Superior temporal gyrus (tissue), 1 donor: ENCODE results near the gene CTPS1.
A peak's percentile ranks its signal among the peaks of the same experiment; 100 is the strongest.

Experiments used
- DNase-seq: peaks from one replicate; pipeline ENCODE4 v3.0.0-alpha.2; 2016; ENCODE audit errors: extremely low spot score

CTPS1 gene

GRCh38 chr1:40966417-40966816 is 13.1 kb upstream of the CTPS1 start:
- no peak for DNase-seq

GRCh38 chr1:40969445-40969844 is 10.1 kb upstream of the CTPS1 start:
- no peak for DNase-seq

GRCh38 chr1:40971966-40972365 is 7.5 kb upstream of the CTPS1 start:
- DNase-seq, result no peak

- no peak for DNase-seq
Measured at GRCh38 chr1:40973912-40974311, 5.6 kb upstream of the CTPS1 start.

GRCh38 chr1:40974945-40975344 is 4.6 kb upstream of the CTPS1 start:
- DNase-seq, result no peak

- no peak for DNase-seq
Measured at GRCh38 chr1:40976952-40977690, 2.4 kb upstream of the CTPS1 start.

- DNase-seq, result no peak
Measured at GRCh38 chr1:40977716-40978115, 1.8 kb upstream of the CTPS1 start.

GRCh38 chr1:40978886-40979240 is 633 bp upstream of the CTPS1 start:
- DNase-seq, result no peak

- no peak for DNase-seq
Measured at GRCh38 chr1:40980068-40980452, 564 bp downstream of the CTPS1 start.

- DNase-seq, result no peak
Measured at GRCh38 chr1:40980453-40981121, 1.1 kb downstream of the CTPS1 start.

GRCh38 chr1:40981691-40982448 is 2.4 kb downstream of the CTPS1 start:
- DNase-seq, result no peak

GRCh38 chr1:40982721-40983120 is 3.2 kb downstream of the CTPS1 start:
- DNase-seq, result no peak

GRCh38 chr1:40983286-40983685 is 3.8 kb downstream of the CTPS1 start:
- no peak for DNase-seq

GRCh38 chr1:40984066-40984465 is 4.6 kb downstream of the CTPS1 start:
- no peak for DNase-seq

GRCh38 chr1:40984531-40984930 is 5.0 kb downstream of the CTPS1 start:
- no peak for DNase-seq

- DNase-seq, result peak; percentile 49
Measured at GRCh38 chr1:40985161-40985560, 5.7 kb downstream of the CTPS1 start.

- DNase-seq, result no peak
Measured at GRCh38 chr1:40985875-40986274, 6.4 kb downstream of the CTPS1 start.

- no peak for DNase-seq
Measured at GRCh38 chr1:40986328-40986783, 6.9 kb downstream of the CTPS1 start.

GRCh38 chr1:40986956-40987355 is 7.5 kb downstream of the CTPS1 start:
- DNase-seq, result no peak

- peak; percentile 51 for DNase-seq
Measured at GRCh38 chr1:40987439-40988276, 8.2 kb downstream of the CTPS1 start.

- no peak for DNase-seq
Measured at GRCh38 chr1:40988280-40988679, 8.8 kb downstream of the CTPS1 start.

GRCh38 chr1:40989066-40989465 is 9.6 kb downstream of the CTPS1 start:
- DNase-seq, result no peak
